SU-DHL-6 (cell line): ENCODE data around the gene GSN.

Experiments used
- H2AFZ ChIP-seq: fragments of 200-600 bp; sonication (generic); 2 replicates; pipeline ENCODE4 v1.6.1; 2014; ENCODE audit warnings: low read depth, mild to moderate bottlenecking, moderate library complexity, mixed read lengths, antibody characterized with exemption, low read length; ENCODE audit not compliant: severe bottlenecking
- H3F3A ChIP-seq: fragments of 200-600 bp; shearing (Covaris generic); 2 replicates; pipeline ENCODE4 v1.6.0; 2016; ENCODE audit warnings: antibody characterized with exemption, mild to moderate bottlenecking; ENCODE audit not compliant: insufficient read depth
- H3K27ac ChIP-seq: fragments of 200-600 bp; sonication (generic); 2 replicates; pipeline ENCODE4 v1.5.1; 2016; ENCODE audit warnings: low read depth, mild to moderate bottlenecking, low read length, moderate library complexity, mixed read lengths
- H3K27me3 ChIP-seq: fragments of 200-600 bp; sonication (generic), shearing (Covaris generic); 2 replicates; pipeline ENCODE4 v1.6.0; 2014; ENCODE audit warnings: mild to moderate bottlenecking, low read length
- H3K36me3 ChIP-seq: fragments of 200-600 bp; sonication (generic); 2 replicates; pipeline ENCODE4 v1.6.1; 2014; ENCODE audit warnings: mild to moderate bottlenecking, low read length, mixed read lengths
- H3K4me2 ChIP-seq: fragments of 300-600, 200-600 bp; shearing (Covaris generic), sonication (generic); 2 replicates; pipeline ENCODE4 v1.6.0; 2014; ENCODE audit warnings: low read length, low read depth, mild to moderate bottlenecking; ENCODE audit not compliant: poor library complexity, severe bottlenecking
- H3K4me3 ChIP-seq: fragments of 200-600 bp; sonication (generic); 2 replicates; pipeline ENCODE4 v1.5.1; 2014; ENCODE audit warnings: antibody characterized with exemption, low read length, mild to moderate bottlenecking, mixed read lengths; ENCODE audit not compliant: insufficient read depth, poor library complexity, severe bottlenecking
- H3K79me2 ChIP-seq: fragments of 200-600 bp; sonication (generic); 2 replicates; pipeline ENCODE4 v1.6.1; 2014; ENCODE audit warnings: mild to moderate bottlenecking, low read length, moderate library complexity; ENCODE audit not compliant: insufficient read depth
- H3K9ac ChIP-seq: fragments of 200-600 bp; sonication (generic); 2 replicates; pipeline ENCODE4 v1.7.0; 2014; ENCODE audit warnings: mild to moderate bottlenecking, low read length
- H3K9me2 ChIP-seq: fragments of 200-600 bp; sonication (generic); replicated peaks from 2 replicates; pipeline ENCODE4 v1.6.1; 2014; ENCODE audit warnings: low read length; ENCODE audit not compliant: insufficient read depth
- H3K9me3 ChIP-seq: fragments of 200-600 bp; sonication (generic); 2 replicates; pipeline ENCODE4 v1.6.1; 2014; ENCODE audit warnings: low read length, mixed read lengths; ENCODE audit not compliant: insufficient read depth
- H4K20me1 ChIP-seq: fragments of 200-600 bp; sonication (generic); 2 replicates; pipeline ENCODE4 v1.6.1; 2014; ENCODE audit warnings: low read depth, mild to moderate bottlenecking, antibody characterized with exemption, low read length, moderate library complexity, mixed read lengths
- CTCF ChIP-seq: fragments of 200-600 bp; sonication (generic); IDR thresholded peaks from one replicate; pipeline ENCODE4 v1.5.1; 2017; ENCODE audit warnings: antibody characterized with exemption, mild to moderate bottlenecking, low read length, moderate library complexity; ENCODE audit not compliant: insufficient read depth, poor library complexity, severe bottlenecking
- EZH2phosphoT487 ChIP-seq: fragments of 200-600 bp; sonication (generic), shearing (Covaris generic); conservative IDR thresholded peaks from 2 replicates; pipeline ENCODE4 v1.6.1; 2018; ENCODE audit warnings: mild to moderate bottlenecking, antibody characterized with exemption, low read length, moderate library complexity, mixed read lengths

GSN gene

GRCh38 chr9:121261755-121262154 lies 6.2 kb upstream of the GSN start:
- no peaks in the 10 kb centered on the region for H3K79me2 ChIP-seq
- no peaks in the 10 kb centered on the region for H4K20me1 ChIP-seq
- H3K9me2 ChIP-seq = no peaks in the 10 kb centered on the region
- H3F3A ChIP-seq = no peaks in the 10 kb centered on the region
- TF ChIP-seq CTCF = no peak
- TF ChIP-seq EZH2phosphoT487 = no peak
- no peak overlapping the region for H2AFZ ChIP-seq
- no peak overlapping the region for H3K4me2 ChIP-seq
- no peak overlapping the region for H3K9ac ChIP-seq
- H3K4me3 ChIP-seq = no peak overlapping the region
- no peak overlapping the region for H3K27ac ChIP-seq
- H3K36me3 ChIP-seq = no peaks in the 10 kb centered on the region
- no peaks in the 10 kb centered on the region for H3K27me3 ChIP-seq
- H3K9me3 ChIP-seq = no peaks in the 10 kb centered on the region

DNA sequence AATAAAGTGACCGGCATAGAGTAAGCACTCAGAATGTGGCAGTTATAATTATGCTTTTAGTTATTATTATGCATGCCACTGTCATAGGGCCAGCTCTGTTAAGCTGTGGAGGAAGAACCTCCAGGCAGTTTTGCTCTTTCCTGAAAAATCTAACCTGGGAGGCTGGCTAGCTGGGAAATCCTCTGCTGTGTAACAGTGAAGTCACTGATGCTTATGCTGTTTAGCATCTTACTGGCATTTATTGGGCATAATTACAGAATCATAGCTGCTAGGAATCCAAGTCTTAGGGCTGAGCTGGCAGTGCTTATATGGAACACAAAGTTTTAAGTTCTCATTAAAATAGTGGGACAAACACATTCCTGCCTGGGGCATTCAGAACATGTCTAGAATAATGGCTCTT lies 5.5 kb upstream of the GSN start:
- Histone ChIP-seq H3F3A (no peaks in the 10 kb centered on the region), H3K79me2 (no peaks in the 10 kb centered on the region), H3K27ac (no peak overlapping the region), H3K4me3 (no peak overlapping the region), H3K4me2 (no peak overlapping the region), H3K9me2 (no peaks in the 10 kb centered on the region), H3K9me3 (no peaks in the 10 kb centered on the region), H3K9ac (no peak overlapping the region), H4K20me1 (no peaks in the 10 kb centered on the region), H2AFZ (no peak overlapping the region), H3K27me3 (no peaks in the 10 kb centered on the region), H3K36me3 (no peaks in the 10 kb centered on the region)
- TF ChIP-seq CTCF (no peak), EZH2phosphoT487 (no peak)

- Histone ChIP-seq H3K36me3 (no peaks in the 10 kb centered on the region), H3K79me2 (no peaks in the 10 kb centered on the region), H3F3A (no peaks in the 10 kb centered on the region), H3K9ac (no peak overlapping the region), H4K20me1 (no peaks in the 10 kb centered on the region), H3K27me3 (no peaks in the 10 kb centered on the region), H3K9me2 (no peaks in the 10 kb centered on the region), H3K4me3 (no peak overlapping the region), H2AFZ (no peak overlapping the region), H3K9me3 (no peaks in the 10 kb centered on the region), H3K4me2 (no peak overlapping the region), H3K27ac (no peak overlapping the region)
- TF ChIP-seq EZH2phosphoT487 = no peak
- TF ChIP-seq CTCF = no peak
Measured at GRCh38 chr9:121262953-121263352, 5.0 kb upstream of the GSN start.

- Histone ChIP-seq H3F3A (no peaks in the 10 kb centered on the region), H3K4me3 (no peak overlapping the region), H3K27ac (no peak overlapping the region), H2AFZ (no peak overlapping the region), H3K27me3 (no peaks in the 10 kb centered on the region), H3K9ac (no peak overlapping the region), H4K20me1 (no peaks in the 10 kb centered on the region), H3K36me3 (no peaks in the 10 kb centered on the region), H3K4me2 (no peak overlapping the region), H3K79me2 (no peaks in the 10 kb centered on the region), H3K9me2 (no peaks in the 10 kb centered on the region), H3K9me3 (no peaks in the 10 kb centered on the region)
- TF ChIP-seq CTCF (no peak), EZH2phosphoT487 (no peak)
Measured at GRCh38 chr9:121266356-121266755, 1.6 kb upstream of the GSN start.
